ENCODE measurements around the gene KLK13. TPM values are rescaled to one million over a fixed set of nuclear protein-coding genes. Genes with fewer than 3 reads are reported as not detected.

KLK13 gene, protein sequence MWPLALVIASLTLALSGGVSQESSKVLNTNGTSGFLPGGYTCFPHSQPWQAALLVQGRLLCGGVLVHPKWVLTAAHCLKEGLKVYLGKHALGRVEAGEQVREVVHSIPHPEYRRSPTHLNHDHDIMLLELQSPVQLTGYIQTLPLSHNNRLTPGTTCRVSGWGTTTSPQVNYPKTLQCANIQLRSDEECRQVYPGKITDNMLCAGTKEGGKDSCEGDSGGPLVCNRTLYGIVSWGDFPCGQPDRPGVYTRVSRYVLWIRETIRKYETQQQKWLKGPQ
- not detected for total RNA-seq
- long read RNA-seq, result 0 reads

GRCh38 chr19:51064534-51065220 lies at the start of gene KLK13:
KLK13 (minus strand) TSS chr19:51065092; CDS start chr19:51065067, 25 bp downstream.
- Histone ChIP-seq H3K4me3 (peak within 1 kb of the TSS; percentile 58), H3K27ac (replicated peaks) (peak within 1 kb of the TSS; percentile 1), H3K9me3 (replicated peaks) (no peaks in the 10 kb centered on the region), H3K36me3 (no peaks in the 10 kb centered on the region), H3K4me1 (peaks cover 14% of the 10 kb centered on the region), H3K27me3 (ENCODE audit: low read depth) (peaks cover 63% of the 10 kb centered on the region)
- intact Hi-C loops (cut with micrococcal nuclease), result no loop called here
- TF ChIP-seq CTCF (IDR thresholded peaks at IDR 0.05; ENCODE audit: borderline replicate concordance), result no peak
- DNase-seq, result peak; percentile 34

GRCh38 chr19:51114087-51114729 lies 49.3 kb upstream of the KLK13 start:
- no peak overlapping the region for H3K27ac ChIP-seq (replicated peaks)
- no peaks in the 10 kb centered on the region for H3K9me3 ChIP-seq (replicated peaks)
- TF ChIP-seq CTCF (IDR thresholded peaks at IDR 0.05; ENCODE audit: borderline replicate concordance), result no peak
- intact Hi-C loops (cut with micrococcal nuclease), result no loop called here
- H3K4me1 ChIP-seq, result no peaks in the 10 kb centered on the region
- no peak overlapping the region for H3K4me3 ChIP-seq
- H3K27me3 ChIP-seq (ENCODE audit: low read depth), result peaks cover 67% of the 10 kb centered on the region
- no peaks in the 10 kb centered on the region for H3K36me3 ChIP-seq
- DNase-seq, result no peak

- no peak for TF ChIP-seq CTCF (IDR thresholded peaks at IDR 0.05; ENCODE audit: borderline replicate concordance)
- H3K9me3 ChIP-seq (replicated peaks), result no peaks in the 10 kb centered on the region
- no peaks in the 10 kb centered on the region for H3K36me3 ChIP-seq
- intact Hi-C loops (cut with micrococcal nuclease), result no loop called here
- peaks cover 23% of the 10 kb centered on the region for H3K4me1 ChIP-seq
- no peak overlapping the region for H3K4me3 ChIP-seq
- no peak overlapping the region for H3K27ac ChIP-seq (replicated peaks)
- peaks cover 46% of the 10 kb centered on the region for H3K27me3 ChIP-seq (ENCODE audit: low read depth)
- no peak for DNase-seq
Observed at GRCh38 chr19:51111606-51112005, 46.7 kb upstream of the KLK13 start.

DNA sequence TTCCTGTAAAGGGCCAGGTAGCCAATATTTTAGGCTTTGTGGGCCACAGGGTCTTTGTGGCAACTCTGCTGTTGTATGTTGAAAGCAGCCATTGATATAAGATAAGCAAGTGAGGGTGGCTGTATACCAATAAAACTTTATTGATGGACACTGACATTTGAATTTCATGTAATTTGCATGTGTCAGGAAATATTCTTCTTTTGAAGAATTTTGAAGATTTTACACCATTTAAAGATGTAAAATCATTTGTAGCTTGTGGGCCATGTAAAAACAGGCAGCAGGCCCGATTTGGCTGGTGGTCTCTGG lies 45.7 kb upstream of the KLK13 start:
- no peak overlapping the region for H3K4me3 ChIP-seq
- H3K27ac ChIP-seq (replicated peaks), result no peak overlapping the region

GRCh38 chr19:51108805-51109146 lies 43.9 kb upstream of the KLK13 start:
- no peaks in the 10 kb centered on the region for H3K9me3 ChIP-seq (replicated peaks)
- TF ChIP-seq CTCF (IDR thresholded peaks at IDR 0.05; ENCODE audit: borderline replicate concordance), result peak; percentile 2
- H3K27me3 ChIP-seq (ENCODE audit: low read depth), result peaks cover 20% of the 10 kb centered on the region
- peaks cover 14% of the 10 kb centered on the region for H3K36me3 ChIP-seq
- peak overlapping the region; percentile 91 for H3K4me3 ChIP-seq
- intact Hi-C loops (cut with micrococcal nuclease), result no loop called here
- peaks cover 28% of the 10 kb centered on the region for H3K4me1 ChIP-seq
- H3K27ac ChIP-seq (replicated peaks), result peak overlapping the region; percentile 71
- DNase-seq, result no peak

More for the DNA sequence above, 45.7 kb upstream of the KLK13 start:
- Histone ChIP-seq H3K36me3 (no peaks in the 10 kb centered on the region), H3K27me3 (ENCODE audit: low read depth) (peaks cover 36% of the 10 kb centered on the region), H3K9me3 (replicated peaks) (no peaks in the 10 kb centered on the region), H3K4me1 (peaks cover 28% of the 10 kb centered on the region)
- no peak for DNase-seq
- TF ChIP-seq CTCF (IDR thresholded peaks at IDR 0.05; ENCODE audit: borderline replicate concordance), result no peak
- intact Hi-C loops (cut with micrococcal nuclease), result no loop called here
